Prostate gland (tissue), 2 donors: ENCODE results near the gene ASPDH.

ENCODE experiments used
- CTCF ChIP-seq, 4 experiments: fragments of 200-600 bp in 2 of 4; fragments of 450-650 bp in 2 of 4; sonication (generic) in 2 of 4; IDR thresholded peaks; 1 replicate in 3 of 4; 2 replicates in 1 of 4; pipeline ENCODE4 v1.5.1; 2016 to 2019; ENCODE audit warnings: antibody characterized with exemption in 4 of 4, mild to moderate bottlenecking in 2 of 4, moderate library complexity in 2 of 4
- POLR2A ChIP-seq: fragments of 450-650 bp; IDR thresholded peaks from one replicate; pipeline ENCODE4 v1.6.1; 2016; ENCODE audit warnings: antibody characterized with exemption, mild to moderate bottlenecking

DNA sequence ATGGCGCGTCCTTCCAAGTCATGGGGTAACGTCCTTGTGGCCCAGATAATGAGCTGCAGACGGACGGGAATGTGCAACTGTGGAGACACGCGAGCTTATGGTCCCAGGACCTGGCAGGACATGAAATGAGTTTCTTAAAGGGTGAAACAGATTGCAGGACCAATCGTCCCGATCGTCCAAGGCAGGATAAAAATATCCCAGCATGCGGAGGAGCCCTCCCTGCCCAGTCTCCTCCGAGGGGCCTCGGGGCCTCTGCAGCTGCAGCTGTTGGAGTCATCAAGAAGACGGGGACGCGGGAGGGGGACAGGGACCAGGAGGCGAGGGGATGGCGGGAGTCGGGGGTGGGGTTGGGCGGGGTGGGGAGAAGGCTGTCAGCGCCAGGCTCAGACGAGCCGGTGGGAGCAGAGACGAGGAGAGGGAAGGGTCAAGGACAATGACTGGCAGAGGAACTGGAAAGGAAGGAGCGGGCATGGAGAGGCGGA, 22.7 kb downstream of the ASPDH start:
- TF ChIP-seq POLR2A (no peak), CTCF (IDR thresholded peaks at IDR 0.05) (no peak)
